Hepatocyte (in vitro differentiated cells): Measurements from ENCODE around the gene RASGRF1.

Experiments used
- CTCF ChIP-seq: fragments of 200-600 bp; sonication (generic); IDR thresholded peaks from 2 replicates; pipeline ENCODE4 v1.5.1; 2016; ENCODE audit warnings: antibody characterized with exemption, mild to moderate bottlenecking; ENCODE audit not compliant: poor library complexity
- EZH2 ChIP-seq: fragments of 200-600 bp; sonication (generic); IDR thresholded peaks from 2 replicates; pipeline ENCODE4 v1.6.1; 2016; ENCODE audit warnings: antibody characterized with exemption, mild to moderate bottlenecking, borderline replicate concordance
- EZH2phosphoT487 ChIP-seq: fragments of 200-600 bp; sonication (generic); IDR thresholded peaks from one replicate; pipeline ENCODE4 v1.6.1; 2018; ENCODE audit warnings: antibody characterized with exemption, mild to moderate bottlenecking, low read depth, moderate library complexity; ENCODE audit not compliant: unreplicated experiment, severe bottlenecking

DNA sequence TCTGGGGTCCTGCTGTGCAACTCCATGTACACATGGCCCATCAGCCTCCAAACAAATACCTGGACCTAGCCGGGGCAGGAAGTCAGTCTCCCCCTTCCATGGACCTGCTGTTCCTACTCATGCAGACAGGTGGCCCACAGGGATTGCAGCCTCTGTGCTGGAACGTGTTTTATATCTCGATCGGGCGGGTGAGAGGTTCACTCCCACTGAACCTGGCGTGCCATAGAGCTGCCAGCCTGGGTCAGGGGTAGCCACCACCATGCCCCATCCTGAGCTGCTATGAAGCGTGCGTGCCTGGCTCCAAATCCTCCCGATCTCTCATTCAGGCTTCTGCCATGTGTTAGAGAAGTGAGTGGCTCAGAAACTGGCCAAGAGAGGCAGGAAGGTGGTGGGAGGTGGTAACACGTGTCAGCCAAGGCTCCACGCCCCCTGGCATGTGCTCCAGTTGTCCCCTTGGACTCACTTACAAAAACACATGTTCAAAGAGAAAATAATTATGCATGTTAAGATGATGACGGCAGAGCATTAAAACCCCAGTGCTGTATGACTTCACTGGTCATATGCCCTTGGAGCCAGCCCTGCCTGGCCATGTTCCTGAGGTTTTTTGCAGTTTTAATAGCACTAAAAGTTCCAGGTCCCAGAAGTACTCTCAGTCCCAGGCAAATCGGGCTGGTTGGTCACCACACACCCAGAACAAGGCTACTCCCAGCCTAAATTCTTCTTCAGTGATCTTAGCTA lies 176.4 kb downstream of the RASGRF1 start:
- TF ChIP-seq EZH2 (no peak), CTCF (peak; percentile 31), EZH2phosphoT487 (no peak)
